Peyer's patch (tissue), 4 donors: ENCODE measurements around the gene CAMK1G. TPM values are rescaled to one million over a fixed set of nuclear protein-coding genes. Genes with fewer than 3 reads are reported as not detected.
A peak's percentile ranks its signal among the peaks of the same experiment; 100 is the strongest.

Experiments used
- DNase-seq, 3 donors: peaks; one replicate each; pipeline ENCODE4 v3.0.0-alpha.2; 2017 to 2019
- H3K27ac ChIP-seq, 4 donors: fragments of 200-600 bp; sonication (generic); one replicate each; pipeline ENCODE4 v1.5.1; 2016 to 2019
- H3K27me3 ChIP-seq, 2 donors: fragments of 200-600 bp; sonication (generic); one replicate each; pipeline ENCODE4 v1.5.1; 2019
- H3K36me3 ChIP-seq, 3 donors: fragments of 200-600 bp; sonication (generic); one replicate each; pipeline ENCODE4 v1.5.1; 2016 to 2019
- H3K4me1 ChIP-seq, 4 donors: fragments of 200-600 bp; sonication (generic); one replicate each; pipeline ENCODE4 v1.5.1; 2016 to 2019
- H3K4me3 ChIP-seq, 4 donors: fragments of 200-600 bp; sonication (generic); 1 replicate in 3 of 4; 2 replicates in 1 of 4; pipeline ENCODE4 v1.5.1; 2016 to 2019; ENCODE audit warnings: mild to moderate bottlenecking in 1 of 4
- H3K9me3 ChIP-seq, 4 donors: fragments of 200-600 bp; sonication (generic); one replicate each; pipeline ENCODE4 v1.5.1; 2016 to 2019; ENCODE audit warnings: mild to moderate bottlenecking in 1 of 4
- CTCF ChIP-seq, 6 experiments: fragments of 450-650 bp in 4 of 6; fragments of 200-600 bp in 2 of 6; sonication (generic) in 1 of 6; IDR thresholded peaks; one replicate each; pipeline ENCODE4 v1.5.1; 2017 to 2019; ENCODE audit warnings: antibody characterized with exemption in 6 of 6, mild to moderate bottlenecking in 3 of 6, moderate library complexity in 1 of 6
- POLR2A ChIP-seq, 2 donors: fragments of 450-650 bp; IDR thresholded peaks; one replicate each; pipeline ENCODE4 v1.5.1; 2017; ENCODE audit warnings: antibody characterized with exemption in 2 of 2, mild to moderate bottlenecking in 2 of 2, moderate library complexity in 2 of 2
- total RNA-seq, 4 donors: library from RNA; depleted of rRNA; stranded (reverse); fragments of >200 nt; gene quantifications; one replicate each; pipeline ENCODE4 v1.1.0, GENCODE V29; 2016

Gene CAMK1G
- total RNA-seq, 4 donors from 2014 or later: not detected

DNA sequence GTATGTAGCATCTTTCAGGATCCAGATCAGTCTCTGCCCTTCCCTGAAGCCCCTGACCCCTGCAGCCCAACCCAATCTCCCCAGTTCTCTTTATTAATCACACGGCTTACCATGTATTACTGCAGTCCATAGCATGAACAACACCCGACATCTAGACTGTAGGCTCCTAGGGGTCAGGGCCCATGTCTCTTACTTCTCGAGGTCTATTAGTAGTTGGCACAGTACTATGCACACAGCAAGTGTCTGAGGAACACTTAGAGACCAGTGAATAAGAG lies 27.1 kb downstream of the CAMK1G start:
- no peak for TF ChIP-seq POLR2A (IDR thresholded peaks at IDR 0.05)
- no peak for TF ChIP-seq CTCF (IDR thresholded peaks at IDR 0.05)
- Histone ChIP-seq H3K27me3 (no peaks in the 10 kb centered on the region), H3K36me3 (peaks cover 0 to 7% (median 0%) of the 10 kb centered on the region in 3 donors), H3K4me3 (no peak overlapping the region), H3K4me1 (no peaks in the 10 kb centered on the region), H3K9me3 (no peaks in the 10 kb centered on the region), H3K27ac (no peak overlapping the region)
- no peak for DNase-seq

DNA sequence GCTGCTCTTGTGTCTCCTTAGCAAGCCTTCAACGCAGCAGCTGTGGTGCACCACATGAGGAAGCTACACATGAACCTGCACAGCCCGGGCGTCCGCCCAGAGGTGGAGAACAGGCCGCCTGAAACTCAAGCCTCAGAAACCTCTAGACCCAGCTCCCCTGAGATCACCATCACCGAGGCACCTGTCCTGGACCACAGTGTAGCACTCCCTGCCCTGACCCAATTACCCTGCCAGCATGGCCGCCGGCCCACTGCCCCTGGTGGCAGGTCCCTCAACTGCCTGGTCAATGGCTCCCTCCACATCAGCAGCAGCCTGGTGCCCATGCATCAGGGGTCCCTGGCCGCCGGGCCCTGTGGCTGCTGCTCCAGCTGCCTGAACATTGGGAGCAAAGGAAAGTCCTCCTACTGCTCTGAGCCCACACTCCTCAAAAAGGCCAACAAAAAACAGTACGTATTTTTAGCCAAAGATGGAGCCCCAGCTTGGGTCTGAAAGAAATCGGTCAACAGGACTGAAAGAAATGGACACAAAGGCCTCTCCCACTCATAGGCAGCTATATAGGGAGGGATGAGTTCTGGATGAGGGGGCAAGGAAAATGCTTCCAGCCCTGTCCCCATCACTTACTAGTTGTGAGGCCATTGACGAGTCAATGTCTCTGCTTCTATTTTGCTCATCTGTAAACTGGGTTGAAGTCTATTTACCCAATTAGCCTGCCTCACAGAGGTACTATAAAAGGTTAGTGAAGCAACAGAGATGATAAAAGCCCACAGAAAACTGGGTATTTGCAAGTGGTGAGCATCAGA lies 28.5 kb downstream of the CAMK1G start:
- H3K27me3 ChIP-seq: no peaks in the 10 kb centered on the region

GRCh38 chr1:209612646-209613399 lies 29.3 kb downstream of the CAMK1G start:
- DNase-seq: peak in 1 of 3 donors; percentile 34
- no peaks in the 10 kb centered on the region for H3K27me3 ChIP-seq
- H3K9me3 ChIP-seq: no peaks in the 10 kb centered on the region
- H3K4me3 ChIP-seq: no peak overlapping the region
- H3K27ac ChIP-seq: no peak overlapping the region
- peaks cover 0 to 25% (median 0%) of the 10 kb centered on the region in 3 donors for H3K36me3 ChIP-seq
- no peaks in the 10 kb centered on the region for H3K4me1 ChIP-seq
- TF ChIP-seq POLR2A (IDR thresholded peaks at IDR 0.05) (no peak), CTCF (IDR thresholded peaks at IDR 0.05) (no peak)

More for the DNA sequence above, 28.5 kb downstream of the CAMK1G start:
- Histone ChIP-seq H3K27ac (no peak overlapping the region), H3K36me3 (peaks cover 0 to 17% (median 0%) of the 10 kb centered on the region in 3 donors), H3K4me1 (no peaks in the 10 kb centered on the region), H3K9me3 (no peaks in the 10 kb centered on the region), H3K4me3 (no peak overlapping the region)
- no peak for TF ChIP-seq CTCF (IDR thresholded peaks at IDR 0.05)
- no peak for TF ChIP-seq POLR2A (IDR thresholded peaks at IDR 0.05)
- DNase-seq: peak in 1 of 3 donors; percentile 3

GRCh38 chr1:209613400-209614150 lies 30.1 kb downstream of the CAMK1G start:
- Histone ChIP-seq H3K36me3 (peaks cover 0 to 32% (median 0%) of the 10 kb centered on the region in 3 donors), H3K27me3 (no peaks in the 10 kb centered on the region), H3K27ac (no peak overlapping the region), H3K4me3 (no peak overlapping the region), H3K9me3 (no peaks in the 10 kb centered on the region), H3K4me1 (peaks cover 0 to 4% (median 0%) of the 10 kb centered on the region in 4 donors)
- no peak for TF ChIP-seq POLR2A (IDR thresholded peaks at IDR 0.05)
- no peak for TF ChIP-seq CTCF (IDR thresholded peaks at IDR 0.05)
- DNase-seq: peak in 1 of 3 donors; percentile 32

DNA sequence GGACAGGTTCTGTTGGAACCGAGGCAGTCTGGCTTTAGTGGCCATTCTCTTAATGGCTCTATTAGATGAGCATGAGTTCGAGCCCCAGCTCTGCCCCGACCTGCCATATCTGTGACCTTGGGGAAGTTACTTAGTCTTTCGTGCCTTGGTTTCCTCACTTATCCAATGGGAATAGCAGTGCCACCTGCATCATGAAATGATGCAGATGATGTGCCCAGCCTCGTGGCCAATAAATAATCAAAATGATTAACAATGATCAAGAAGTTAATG lies 30.6 kb downstream of the CAMK1G start:
- Histone ChIP-seq H3K27ac (no peak overlapping the region), H3K9me3 (no peaks in the 10 kb centered on the region), H3K36me3 (peaks cover 0 to 32% (median 0%) of the 10 kb centered on the region in 3 donors), H3K4me3 (no peak overlapping the region), H3K27me3 (no peaks in the 10 kb centered on the region), H3K4me1 (peaks cover 0 to 7% (median 0%) of the 10 kb centered on the region in 4 donors)
- peak in 1 of 3 donors; percentile 9 for DNase-seq
- TF ChIP-seq POLR2A (IDR thresholded peaks at IDR 0.05) (no peak), CTCF (IDR thresholded peaks at IDR 0.05) (no peak)
